CD4-positive, alpha-beta T cell treated with Interleukin-4 for 1 hour (primary cell): ENCODE data around the gene DPM3.
A peak's percentile ranks its signal among the peaks of the same experiment; 100 is the strongest.

Source experiments
- DNase-seq, 2 donors: peaks; one replicate each; pipeline ENCODE4 v3.0.0-alpha.2; 2020 to 2022

DPM3 gene

GRCh38 chr1:155092131-155092530 lies 48.2 kb downstream of the DPM3 start:
- no peak for DNase-seq

GRCh38 chr1:155091071-155092051 lies 49.0 kb downstream of the DPM3 start:
- peak; percentile 80 for DNase-seq
